GM18499 (cell line): ENCODE data around the gene TPCN1.

ENCODE experiments used
- ATAC-seq: cut with Tn5 transposase; IDR thresholded peaks from one replicate; pipeline ENCODE4 v1.9.1; 2021; ENCODE audit warnings: moderate number of reproducible peaks; ENCODE audit not compliant: insufficient read depth, unreplicated experiment

TPCN1 gene

DNA sequence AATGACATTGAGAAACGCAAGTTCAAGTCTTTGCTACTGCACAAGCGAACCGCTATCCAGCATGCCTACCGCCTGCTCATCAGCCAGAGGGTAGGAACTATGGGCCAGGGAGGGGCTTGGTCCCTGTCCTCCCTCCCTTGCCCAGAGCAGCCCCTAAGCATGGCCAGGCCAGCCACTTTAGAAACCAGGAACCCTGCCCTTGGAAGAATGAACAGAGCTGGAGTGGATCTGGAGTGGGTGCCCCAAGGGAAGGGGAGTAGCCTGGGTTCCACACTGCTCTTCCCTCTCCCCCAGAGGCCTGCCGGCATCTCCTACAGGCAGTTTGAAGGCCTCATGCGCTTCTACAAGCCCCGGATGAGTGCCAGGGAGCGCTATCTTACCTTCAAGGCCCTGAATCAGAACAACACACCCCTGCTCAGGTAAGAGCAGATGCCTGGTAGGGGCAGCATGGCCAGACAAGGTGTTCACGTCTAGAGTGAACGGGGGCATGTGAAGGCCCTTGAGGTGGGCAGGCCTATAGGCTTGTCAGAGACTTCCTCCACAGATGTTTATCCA lies 55.8 kb downstream of the TPCN1 start:
- no peak for ATAC-seq

DNA sequence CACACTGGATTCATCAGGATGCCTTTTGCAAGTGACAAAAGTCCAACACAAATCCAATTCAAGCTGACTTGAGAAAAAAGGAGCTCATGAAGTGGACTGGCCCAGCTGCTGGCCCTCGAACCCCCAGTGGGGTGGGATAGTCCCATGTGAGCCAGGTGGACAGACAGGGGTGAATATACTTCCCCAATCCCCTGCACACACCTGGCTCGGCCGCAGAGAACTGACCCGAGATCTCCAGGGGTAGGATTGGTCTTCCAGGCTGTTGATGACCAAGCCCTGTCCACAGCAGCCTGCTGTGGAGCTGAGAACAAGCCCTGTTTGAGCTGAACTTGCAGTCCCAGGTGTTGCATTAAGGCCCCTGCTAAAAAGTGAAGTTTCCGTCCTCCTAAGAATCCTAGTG lies 56.2 kb downstream of the TPCN1 start:
- ATAC-seq = no peak

DNA sequence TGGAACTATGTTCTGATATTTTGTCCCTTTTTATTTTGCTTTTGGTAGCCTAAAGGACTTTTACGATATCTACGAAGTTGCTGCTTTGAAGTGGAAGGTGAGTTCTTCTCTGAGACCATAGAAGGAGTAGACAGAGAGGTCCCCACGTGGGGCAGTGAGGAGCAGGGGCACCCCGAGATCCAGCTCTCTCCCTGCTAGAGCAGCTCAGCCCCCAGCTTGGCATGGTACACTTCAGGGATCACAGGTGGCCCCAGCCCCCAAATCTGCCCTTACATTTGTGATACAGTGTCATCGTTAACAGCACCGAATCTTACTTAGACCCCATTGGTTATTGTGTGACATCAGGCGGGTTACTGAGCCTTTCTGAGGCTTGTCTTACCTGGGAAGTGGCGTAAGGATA lies 56.9 kb downstream of the TPCN1 start:
- ATAC-seq = no peak

DNA sequence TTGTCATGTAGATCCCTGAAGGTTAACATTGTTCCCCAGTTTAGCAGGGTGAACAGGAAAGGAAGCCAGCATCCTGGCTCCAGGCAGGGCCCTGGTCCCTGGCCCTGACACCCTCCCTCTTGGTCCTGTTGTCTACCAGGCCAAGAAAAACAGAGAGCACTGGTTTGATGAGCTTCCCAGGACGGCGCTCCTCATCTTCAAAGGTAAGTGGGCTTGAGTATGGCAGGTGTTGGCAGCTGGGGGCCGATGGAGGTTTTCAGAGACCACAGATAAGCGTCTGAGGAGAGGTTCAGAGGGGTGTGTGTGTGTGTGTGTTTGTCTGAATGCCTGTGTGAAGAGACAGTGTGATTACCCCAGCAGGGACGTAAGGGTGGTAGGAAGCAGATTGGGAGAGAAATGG lies 57.4 kb downstream of the TPCN1 start:
- no peak for ATAC-seq

DNA sequence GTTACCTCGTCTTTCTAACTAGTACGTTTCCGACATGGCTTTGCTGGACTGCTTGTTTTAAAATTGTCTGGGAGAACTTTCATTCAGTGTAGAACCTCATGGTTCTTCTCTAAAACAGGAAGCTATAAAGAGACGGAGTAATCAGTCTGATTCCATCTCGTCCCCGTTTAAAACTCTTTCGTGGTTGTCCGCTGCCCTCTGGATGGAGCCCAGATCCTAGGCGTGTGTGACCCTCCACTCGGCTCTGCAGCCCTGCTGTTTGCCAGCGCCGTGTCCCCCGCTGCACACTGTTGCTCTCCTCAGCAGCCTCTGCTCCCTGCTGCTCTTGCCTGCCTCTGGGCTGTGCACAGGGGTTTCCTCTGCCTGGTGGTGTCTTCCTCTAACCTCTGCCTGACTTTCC lies 63.5 kb downstream of the TPCN1 start:
- ATAC-seq = no peak

DNA sequence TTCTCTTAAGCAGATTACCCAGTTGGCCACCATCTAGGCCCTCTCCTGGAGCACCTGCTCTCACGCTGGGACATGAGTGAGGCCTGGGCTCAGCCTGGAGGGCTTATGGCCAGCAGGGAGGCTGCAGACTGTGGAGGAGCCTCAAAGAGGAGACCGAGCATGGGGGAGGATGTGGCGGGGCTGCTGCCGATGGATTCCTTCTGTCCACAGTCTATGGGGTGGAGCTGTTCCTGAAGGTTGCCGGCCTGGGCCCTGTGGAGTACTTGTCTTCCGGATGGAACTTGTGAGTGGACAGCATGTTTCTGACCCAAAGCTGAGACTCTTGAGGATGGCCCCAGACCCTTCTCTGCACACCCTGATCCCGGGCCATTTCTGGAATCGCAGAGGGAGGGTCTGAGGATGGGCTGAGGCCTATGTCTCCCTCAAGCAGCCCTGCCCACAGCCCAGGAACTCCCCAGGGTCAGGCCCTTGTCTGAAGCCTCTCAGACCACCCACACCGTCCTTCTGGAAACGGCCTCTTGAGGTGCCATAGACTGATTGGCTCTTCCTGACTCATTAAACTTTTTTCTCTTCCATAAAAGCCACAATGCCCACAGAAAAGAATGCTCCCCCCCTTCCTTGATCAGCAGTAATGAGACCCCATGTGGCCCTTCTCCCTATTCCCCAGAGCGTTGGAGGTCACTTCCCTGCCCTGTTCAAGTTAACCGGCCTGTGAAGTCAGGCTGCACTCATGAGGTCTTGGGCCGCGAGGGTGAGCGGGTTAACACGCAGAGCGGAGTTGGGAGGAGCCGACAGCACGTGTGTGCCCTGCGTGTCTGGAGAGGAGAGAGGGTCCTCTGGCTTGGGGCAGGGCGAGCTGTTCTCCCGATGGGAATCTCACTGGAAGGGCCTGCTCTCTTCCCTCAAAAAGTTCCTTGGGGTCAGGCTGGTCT lies 64.7 kb downstream of the TPCN1 start:
- ATAC-seq = no peak

DNA sequence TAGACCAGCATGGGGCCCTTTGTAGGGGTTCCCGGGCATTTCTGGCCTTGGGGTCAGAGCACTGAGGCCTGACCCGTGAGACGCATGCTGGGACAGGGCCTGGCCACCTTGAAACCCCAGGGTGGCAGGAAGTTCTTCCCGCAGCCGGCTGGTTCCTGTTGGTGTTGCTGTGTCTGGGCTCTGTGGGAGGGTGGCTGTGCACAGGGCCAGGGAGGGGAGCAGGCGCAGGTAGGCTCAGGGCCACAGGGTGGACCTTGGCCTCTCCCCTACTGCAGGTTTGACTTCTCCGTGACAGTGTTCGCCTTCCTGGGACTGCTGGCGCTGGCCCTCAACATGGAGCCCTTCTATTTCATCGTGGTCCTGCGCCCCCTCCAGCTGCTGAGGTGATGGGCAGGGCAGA lies 65.4 kb downstream of the TPCN1 start:
- ATAC-seq = no peak

DNA sequence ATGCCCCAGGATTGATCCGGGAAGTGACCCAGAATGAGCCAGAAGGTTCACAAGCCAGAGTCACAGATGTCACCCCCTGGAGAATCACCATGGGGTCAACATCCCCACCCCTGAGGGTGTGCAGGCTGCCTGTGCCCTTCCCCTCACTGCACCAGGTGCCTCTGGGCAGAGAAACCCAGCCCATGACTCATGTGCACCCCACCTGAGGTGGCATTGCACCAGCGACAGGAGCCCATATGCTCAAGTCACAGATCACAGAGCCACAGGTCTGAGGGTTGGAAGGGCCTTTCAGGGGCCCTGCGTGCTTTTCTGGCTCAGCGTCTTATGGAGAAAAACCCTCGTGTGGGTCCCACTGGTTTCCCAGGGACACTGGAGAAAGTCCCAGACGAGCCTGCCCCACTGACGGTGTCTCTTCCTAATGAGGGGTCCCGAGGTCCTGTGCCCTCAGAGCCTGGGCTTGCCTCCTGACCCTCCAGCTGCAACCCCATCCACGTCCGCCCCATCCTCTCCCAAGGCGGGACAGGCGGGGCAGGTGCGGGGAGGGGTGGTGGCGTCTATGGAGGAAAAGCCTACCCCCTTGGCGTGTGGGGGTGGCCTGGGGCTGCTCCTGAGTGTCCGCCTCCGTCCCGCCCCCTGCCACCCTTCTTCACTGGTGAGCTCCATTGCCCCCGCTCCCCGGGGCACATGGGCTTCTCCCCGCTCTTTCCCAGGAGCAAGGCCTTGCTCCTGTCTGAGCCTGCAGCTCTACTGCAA lies 66.1 kb downstream of the TPCN1 start:
- no peak for ATAC-seq

DNA sequence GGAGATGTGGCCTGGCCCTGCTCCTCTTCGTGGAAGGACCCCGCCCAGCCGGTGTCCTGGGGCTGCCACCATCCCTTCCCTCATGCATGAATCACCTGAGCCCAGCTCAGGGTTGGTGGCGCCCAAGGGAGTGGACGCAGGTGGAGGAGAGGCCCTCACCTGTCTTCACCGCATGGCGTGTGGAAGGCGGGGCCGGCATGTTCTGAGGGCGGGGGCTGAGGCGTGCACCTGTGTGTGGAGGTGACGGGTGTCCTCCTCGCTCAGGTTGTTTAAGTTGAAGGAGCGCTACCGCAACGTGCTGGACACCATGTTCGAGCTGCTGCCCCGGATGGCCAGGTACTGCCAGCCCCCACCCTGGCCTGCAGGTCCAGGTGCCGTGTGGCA lies 66.6 kb downstream of the TPCN1 start:
- no peak for ATAC-seq

DNA sequence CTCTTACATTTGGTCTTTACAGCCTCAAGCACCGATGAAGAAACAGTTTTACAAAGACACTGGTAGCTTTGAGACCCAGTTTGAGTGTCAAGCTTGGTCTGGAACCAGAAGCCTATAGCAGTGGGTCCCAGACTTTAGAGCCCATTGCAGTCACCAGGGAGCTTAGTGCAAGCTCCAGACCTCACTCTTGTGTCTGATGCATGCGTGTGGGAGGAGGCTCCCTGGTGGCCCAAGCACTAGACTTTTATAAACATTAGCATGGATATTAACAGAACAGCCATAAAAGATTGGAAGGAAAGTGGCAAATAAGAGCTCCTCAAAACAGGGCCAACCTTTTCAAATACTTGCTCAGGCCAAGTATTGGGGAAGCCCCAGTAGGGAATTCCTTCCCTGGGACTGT lies 68.1 kb downstream of the TPCN1 start:
- ATAC-seq = no peak

DNA sequence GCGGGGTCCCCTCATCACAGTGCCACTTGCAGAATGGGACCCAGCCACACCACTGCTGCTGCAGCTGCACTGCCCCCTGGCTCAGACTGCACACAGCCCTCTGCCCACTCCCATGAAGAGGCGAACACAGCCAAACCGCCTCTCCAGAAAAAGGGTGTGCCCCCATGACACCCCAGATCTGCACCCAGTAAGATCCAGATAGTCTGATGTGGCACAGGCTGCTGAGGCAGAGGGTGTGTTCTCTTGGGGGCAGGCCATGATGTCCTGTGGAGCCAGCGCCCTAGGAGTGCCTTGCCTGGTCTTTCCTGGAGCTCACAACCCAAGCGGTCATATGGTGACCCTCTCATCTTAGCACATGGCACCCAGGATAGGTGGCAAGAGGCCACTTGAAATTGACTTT lies 69.2 kb downstream of the TPCN1 start:
- no peak for ATAC-seq

DNA sequence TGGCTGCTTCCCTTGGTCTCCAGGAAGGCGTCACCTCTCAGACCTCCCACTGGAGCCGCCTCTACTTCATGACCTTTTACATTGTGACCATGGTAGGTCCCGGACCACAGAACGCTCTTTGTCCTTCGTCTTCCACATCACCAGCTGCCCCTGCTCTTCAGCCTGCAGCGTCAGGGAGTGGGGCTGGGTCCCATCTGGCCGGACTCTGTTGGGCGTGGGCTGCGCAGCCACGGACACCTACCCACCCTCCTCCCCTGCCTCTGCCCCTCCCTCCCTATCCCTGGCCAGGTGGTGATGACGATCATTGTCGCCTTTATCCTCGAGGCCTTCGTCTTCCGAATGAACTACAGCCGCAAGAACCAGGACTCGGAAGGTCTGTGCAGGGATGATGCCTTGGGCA lies 70.3 kb downstream of the TPCN1 start:
- no peak for ATAC-seq

DNA sequence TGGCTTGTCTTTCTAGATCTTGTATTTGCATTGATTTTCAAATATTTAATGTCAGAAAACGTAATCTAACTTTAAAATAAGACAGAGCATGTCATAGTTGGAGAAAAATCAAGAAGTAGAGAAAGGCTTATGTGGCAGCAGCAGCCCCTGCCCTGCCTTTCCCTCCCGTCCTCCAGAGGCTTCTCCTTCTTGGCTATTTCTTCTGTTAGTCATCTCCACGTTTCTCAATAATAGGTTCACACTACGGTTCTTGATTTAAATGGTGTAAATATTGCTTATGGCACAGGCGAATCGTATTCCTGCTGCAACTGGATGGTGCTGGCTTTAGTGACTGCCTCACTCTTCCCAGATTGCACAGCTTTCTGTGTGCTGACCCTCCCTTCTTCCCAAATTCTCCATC lies 70.8 kb downstream of the TPCN1 start:
- no peak for ATAC-seq

DNA sequence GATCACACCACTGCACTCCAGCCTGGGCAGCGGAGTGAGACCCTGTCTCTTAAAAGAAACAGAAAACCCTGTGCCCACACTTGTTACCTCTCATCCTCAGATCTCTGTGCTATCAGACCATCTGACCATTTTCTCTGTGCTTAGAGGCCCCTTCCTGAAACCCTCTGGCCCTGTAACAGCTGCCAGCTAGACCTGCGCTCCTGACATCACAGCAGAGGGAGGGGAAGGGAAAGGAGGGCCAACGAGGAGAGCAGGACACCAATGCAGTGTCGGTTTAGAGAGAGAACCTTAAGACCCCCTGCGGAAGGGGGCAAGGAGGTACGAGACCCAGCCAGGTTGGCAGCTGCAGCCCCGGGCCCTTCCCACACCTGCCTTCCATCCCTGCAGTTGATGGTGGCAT lies 71.3 kb downstream of the TPCN1 start:
- no peak for ATAC-seq

DNA sequence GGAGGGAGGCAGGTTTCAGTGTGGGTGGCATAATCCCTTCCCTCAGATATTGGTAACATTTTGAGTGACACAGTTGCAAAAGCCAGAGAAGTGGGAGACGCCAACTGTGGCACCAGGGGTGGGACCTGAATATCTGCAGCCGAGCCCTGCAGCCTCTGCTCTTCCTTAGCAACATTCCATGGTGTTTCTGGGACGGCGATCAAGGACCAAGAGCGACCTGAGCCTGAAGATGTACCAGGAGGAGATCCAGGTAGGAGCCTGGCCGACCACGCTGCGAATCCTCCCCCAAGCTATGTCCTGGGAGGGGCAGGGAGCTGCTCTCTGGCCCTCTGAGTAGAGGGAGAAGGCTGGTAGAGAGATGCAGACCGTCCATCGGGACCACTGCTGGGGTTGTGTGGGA lies 71.8 kb downstream of the TPCN1 start:
- ATAC-seq = no peak

DNA sequence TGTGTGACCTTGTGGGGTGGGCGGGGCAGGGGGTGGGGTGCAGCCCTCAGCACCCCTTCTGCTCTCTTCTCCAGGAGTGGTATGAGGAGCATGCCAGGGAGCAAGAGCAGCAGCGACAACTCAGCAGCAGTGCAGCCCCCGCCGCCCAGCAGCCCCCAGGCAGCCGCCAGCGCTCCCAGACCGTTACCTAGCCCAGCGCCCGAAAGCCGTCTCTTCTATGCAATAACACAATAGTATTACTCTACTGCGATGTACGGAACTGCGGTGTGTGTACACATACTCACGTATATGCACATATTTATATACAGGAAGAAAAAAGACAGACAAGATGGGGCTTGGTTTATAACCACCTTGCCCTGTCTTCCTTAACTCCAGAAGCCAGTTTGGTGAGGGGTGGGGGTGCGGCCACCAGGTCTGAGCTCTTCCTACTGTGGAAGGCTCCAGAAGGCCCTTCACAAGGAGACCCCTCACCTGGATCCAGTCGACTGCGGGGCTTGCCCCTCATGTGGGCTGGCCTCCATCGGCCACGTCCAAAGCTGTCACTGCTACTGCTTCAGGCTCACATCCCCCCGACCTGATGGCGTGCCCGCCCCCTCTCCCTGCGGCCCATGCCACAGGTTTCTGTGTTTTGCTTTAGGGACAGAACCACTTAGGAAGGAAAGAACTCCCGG lies 74.8 kb downstream of the TPCN1 start:
- ATAC-seq = no peak

DNA sequence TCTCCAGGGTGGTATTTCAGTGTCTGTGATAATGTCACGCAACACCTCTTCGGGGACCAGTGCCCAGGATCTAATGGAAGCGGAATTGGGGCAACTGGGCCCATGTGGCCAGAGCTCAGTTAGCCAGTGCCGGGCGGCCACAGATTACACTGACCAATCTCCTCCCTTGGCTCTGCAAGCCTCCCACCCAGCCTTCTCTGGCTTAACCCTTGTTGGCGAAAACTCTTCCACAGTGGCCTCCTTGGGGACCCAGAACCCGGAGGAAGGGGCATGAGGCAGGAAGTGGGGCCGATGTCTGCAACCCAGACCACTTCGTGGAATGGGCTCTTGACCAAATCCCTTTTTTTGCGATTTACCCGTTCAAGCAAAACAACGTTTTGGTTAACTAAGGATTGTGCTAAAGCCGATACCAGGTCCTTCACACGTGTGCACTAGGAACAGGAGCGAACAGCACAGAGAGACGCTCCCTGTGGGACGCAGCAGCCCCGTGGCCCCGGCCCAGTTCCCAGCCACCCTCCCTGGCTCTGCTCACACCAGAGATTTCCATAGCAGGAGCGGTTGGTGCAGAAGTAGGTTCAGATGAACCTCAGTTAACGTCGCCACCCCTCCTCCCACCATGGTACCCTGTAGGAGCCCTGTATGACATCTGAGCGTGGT lies 75.4 kb downstream of the TPCN1 start:
- ATAC-seq = no peak

DNA sequence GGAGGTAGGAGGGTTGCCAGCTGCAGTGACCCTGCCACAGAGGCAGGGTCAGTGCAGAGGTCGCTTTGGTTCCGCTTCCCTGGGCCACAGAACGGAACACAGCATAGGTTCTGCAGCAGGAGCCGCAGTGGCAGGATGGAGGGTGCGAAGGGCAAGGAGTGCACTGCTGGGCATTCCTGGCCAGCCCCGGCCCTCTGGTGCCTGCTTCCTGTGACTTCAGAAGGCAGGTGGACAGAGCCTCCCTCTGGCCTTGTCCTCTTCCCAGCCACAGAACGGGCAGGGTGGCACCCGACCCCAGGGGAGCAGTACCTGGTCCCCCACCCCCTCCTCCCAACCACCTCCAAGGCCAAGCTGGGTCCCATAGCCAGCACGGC lies 75.9 kb downstream of the TPCN1 start:
- no peak for ATAC-seq

DNA sequence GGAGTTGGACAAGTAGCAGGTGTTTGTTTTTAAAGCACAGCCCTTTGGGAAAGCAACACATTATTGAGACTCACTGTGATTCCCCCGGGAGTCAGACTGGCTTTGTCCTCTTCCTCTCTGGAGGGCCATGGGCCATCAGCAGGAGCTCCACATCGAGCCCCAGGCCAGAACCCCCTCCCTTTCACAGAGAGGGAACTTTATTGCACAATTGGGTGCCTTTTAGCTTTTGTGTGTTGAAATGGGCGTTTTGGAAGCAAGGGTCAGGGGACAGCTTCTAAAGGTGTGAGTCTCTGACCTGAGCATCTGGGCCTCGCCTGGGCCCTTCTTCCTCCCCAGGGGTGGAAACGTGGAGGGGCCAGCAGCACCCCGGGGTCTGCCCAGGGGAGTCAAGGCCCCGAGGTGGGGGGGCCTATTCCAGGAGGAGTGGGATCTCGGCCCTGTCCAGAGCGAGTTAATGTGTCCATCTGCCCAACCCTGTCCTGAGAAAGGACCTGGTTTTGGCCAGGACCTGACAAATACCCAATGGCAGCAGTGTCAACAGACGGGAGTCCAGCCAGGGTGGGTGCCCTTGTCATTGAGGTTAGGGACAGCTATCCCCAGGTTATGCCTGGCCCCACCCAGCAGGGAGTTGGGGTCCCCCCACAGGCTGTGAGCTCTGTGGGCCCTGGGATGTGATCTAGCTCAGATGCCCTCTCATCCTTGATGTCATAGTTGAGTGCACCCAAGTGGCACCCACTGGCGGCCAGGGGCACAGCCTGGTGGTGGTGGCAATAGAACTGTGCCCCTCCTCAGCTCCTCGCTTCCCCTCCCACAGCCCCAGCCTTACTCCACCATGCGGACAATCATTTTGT lies 76.6 kb downstream of the TPCN1 start:
- ATAC-seq = no peak

DNA sequence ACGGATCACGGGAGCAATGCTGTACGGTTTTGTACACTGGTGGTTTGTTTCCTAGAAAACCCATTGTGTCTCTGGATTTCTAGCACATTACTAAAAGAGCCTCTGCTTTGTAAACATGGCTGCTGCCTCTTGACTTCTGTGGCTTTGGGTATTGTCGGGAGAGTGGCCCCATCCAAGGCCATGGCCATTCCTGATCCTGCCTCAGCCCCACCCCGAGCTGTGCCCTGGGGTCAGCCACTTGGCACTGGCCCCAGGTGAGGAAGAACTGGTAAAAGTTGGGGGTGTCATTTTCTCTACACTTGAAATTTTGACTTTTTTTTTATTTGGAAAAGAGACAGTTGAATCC lies 77.2 kb downstream of the TPCN1 start:
- no peak for ATAC-seq
